Activated naive CD8-positive, alpha-beta T cell treated with anti-CD3 and anti-CD28 coated beads, Interleukin-2, amount 10 ng/mL, durations not matched to agents 7 days and 5 days (primary cell): ENCODE measurements around the gene PBX4. TPM values are rescaled to one million over a fixed set of nuclear protein-coding genes. Genes with fewer than 3 reads are reported as not detected.
A peak's percentile ranks its signal among the peaks of the same experiment; 100 is the strongest.

ENCODE experiments used
- ATAC-seq: fragments of 150-1000 bp; cut with Tn5 transposase; one replicate; pipeline ENCODE4 v1.10.0; 2021; ENCODE audit warnings: low read depth, moderate library complexity
- POLR2A ChIA-PET: fragments of 350-600 bp; sonication (Branson Sonifier 250); formaldehyde crosslinking; loops from one replicate; lab custom pipeline; 2021; ENCODE audit warnings: antibody characterized with exemption; lab: Charles Lee
- DNase-seq: peaks from one replicate; pipeline ENCODE4 v3.0.0; 2021
- H3K27ac Mint-ChIP-seq: one replicate; pipeline ENCODE4 v1.8.0; 2022; ENCODE audit warnings: mild to moderate bottlenecking, mixed read lengths
- H3K27me3 Mint-ChIP-seq: one replicate; pipeline ENCODE4 v1.8.0; 2022; ENCODE audit warnings: mild to moderate bottlenecking, moderate library complexity, mixed read lengths
- H3K36me3 Mint-ChIP-seq: one replicate; pipeline ENCODE4 v1.8.0; 2021; ENCODE audit warnings: mild to moderate bottlenecking, mixed read lengths
- H3K4me1 Mint-ChIP-seq: one replicate; pipeline ENCODE4 v1.8.0; 2021; ENCODE audit warnings: mixed read lengths
- H3K4me3 Mint-ChIP-seq: one replicate; pipeline ENCODE4 v1.8.0; 2022; ENCODE audit warnings: mild to moderate bottlenecking, moderate library complexity, mixed read lengths
- H3K9me3 Mint-ChIP-seq: one replicate; pipeline ENCODE4 v1.8.0; 2021; ENCODE audit warnings: mixed read lengths
- total RNA-seq, 2 experiments: library from RNA; stranded (reverse); gene quantifications; one replicate each; pipeline ENCODE4 v1.2.3, GENCODE V29; 2021

The PBX4 gene
- total RNA-seq, 2 experiments from 2014 or later, result 41.3 to 46.1 TPM

DNA sequence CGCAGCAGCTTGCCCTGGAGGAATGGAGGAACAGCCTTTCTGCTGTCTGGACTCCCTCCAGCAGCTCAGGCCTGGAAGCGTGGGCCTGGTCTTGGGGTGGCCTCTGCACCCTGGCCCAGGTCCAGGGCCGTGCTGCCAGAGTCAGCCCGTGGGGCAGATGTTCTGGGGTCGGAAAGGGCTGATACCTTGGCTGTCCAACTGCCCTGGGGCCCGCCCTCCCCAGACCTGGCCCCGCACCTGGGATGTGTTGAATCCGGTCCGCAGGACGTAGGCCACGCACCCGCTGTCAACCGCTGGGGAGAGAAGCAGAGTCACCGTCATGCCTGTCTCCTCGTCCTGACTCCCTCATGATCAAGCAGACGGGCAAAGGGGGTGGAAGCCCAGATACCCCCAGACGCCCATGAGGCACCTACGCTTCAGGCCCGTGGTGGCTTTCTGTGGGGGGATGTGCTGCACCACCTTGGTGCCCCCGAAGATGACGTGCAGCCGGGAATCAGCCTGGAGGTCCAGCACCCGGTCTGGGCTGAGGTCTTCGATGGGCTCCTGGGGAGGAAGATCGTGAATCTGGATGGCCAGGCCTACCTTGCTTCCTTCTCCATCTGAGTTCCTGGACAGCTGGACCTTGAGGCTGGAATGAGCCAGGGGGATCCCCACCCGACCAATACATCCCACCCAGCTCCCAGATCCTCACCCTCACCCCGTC, 37.3 kb upstream of the PBX4 start:
- DNase-seq, result no peak
- no peak for ATAC-seq
- Mint-ChIP-seq H3K4me1 (no peaks in the 10 kb centered on the region), H3K36me3 (peaks cover 25% of the 10 kb centered on the region), H3K9me3 (no peaks in the 10 kb centered on the region), H3K27ac (no peak overlapping the region), H3K4me3 (no peak overlapping the region), H3K27me3 (no peaks in the 10 kb centered on the region)
- POLR2A ChIA-PET, result interaction anchor here (0.6 to 0.9 kb wide), 2 partner anchors 10 to 222 kb away, joined by 3 read pairs; no protein-coding TSS in a partner anchor

DNA sequence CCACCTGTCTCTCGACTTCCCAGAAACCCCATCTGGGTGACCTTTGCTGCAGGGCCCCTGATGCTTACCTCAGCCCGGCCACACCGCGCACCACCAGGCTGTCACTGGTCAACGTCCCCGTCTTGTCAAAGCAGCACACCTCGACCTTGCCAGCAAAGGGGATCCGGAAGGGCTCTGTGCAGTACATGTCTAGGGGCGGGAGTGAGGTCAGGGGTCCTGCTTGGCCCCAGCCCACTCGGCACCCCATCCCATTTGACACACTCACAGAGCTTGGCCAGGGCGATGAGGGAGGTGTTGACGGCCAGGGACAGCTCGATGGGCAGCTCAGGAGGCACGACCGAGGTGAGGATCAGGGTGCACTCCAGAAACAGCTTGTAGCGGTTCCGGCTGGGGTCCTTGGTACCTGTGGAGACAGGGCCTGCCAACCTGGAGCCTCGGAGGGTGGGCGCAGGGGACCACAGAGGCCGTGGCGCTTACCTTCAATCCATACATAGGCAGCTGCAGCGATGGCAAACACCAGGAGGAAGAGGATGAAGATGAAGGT, 36.6 kb upstream of the PBX4 start:
- H3K27me3 Mint-ChIP-seq, result no peaks in the 10 kb centered on the region
- DNase-seq, result no peak
- POLR2A ChIA-PET, result interaction anchor here (0.6 to 0.9 kb wide), 2 partner anchors 9 to 221 kb away, joined by 3 read pairs; no protein-coding TSS in a partner anchor
- no peaks in the 10 kb centered on the region for H3K9me3 Mint-ChIP-seq
- no peaks in the 10 kb centered on the region for H3K4me1 Mint-ChIP-seq
- H3K4me3 Mint-ChIP-seq, result no peak overlapping the region
- peaks cover 23% of the 10 kb centered on the region for H3K36me3 Mint-ChIP-seq
- ATAC-seq, result no peak
- H3K27ac Mint-ChIP-seq, result no peak overlapping the region

- no peak overlapping the region for H3K4me3 Mint-ChIP-seq
- DNase-seq, result no peak
- H3K4me1 Mint-ChIP-seq, result no peaks in the 10 kb centered on the region
- no peak overlapping the region for H3K27ac Mint-ChIP-seq
- H3K9me3 Mint-ChIP-seq, result no peaks in the 10 kb centered on the region
- H3K36me3 Mint-ChIP-seq, result peaks cover 20% of the 10 kb centered on the region
- POLR2A ChIA-PET, result no interaction called here
- no peak for ATAC-seq
- no peaks in the 10 kb centered on the region for H3K27me3 Mint-ChIP-seq
These were observed 36.0 kb upstream of the PBX4 start for GRCh38 chr19:19654441-19654840.

- H3K27me3 Mint-ChIP-seq, result no peaks in the 10 kb centered on the region
- no peak overlapping the region for H3K4me3 Mint-ChIP-seq
- ATAC-seq, result no peak
- no peaks in the 10 kb centered on the region for H3K9me3 Mint-ChIP-seq
- H3K27ac Mint-ChIP-seq, result no peak overlapping the region
- DNase-seq, result no peak
- no peaks in the 10 kb centered on the region for H3K4me1 Mint-ChIP-seq
- POLR2A ChIA-PET, result interaction anchor here (1.2 to 1.4 kb wide), 2 partner anchors 8 to 10 kb away, joined by 3 to 11 read pairs; no protein-coding TSS in a partner anchor
- H3K36me3 Mint-ChIP-seq, result peaks cover 22% of the 10 kb centered on the region
These were observed 35.2 kb upstream of the PBX4 start for GRCh38 chr19:19653597-19654147.

DNA sequence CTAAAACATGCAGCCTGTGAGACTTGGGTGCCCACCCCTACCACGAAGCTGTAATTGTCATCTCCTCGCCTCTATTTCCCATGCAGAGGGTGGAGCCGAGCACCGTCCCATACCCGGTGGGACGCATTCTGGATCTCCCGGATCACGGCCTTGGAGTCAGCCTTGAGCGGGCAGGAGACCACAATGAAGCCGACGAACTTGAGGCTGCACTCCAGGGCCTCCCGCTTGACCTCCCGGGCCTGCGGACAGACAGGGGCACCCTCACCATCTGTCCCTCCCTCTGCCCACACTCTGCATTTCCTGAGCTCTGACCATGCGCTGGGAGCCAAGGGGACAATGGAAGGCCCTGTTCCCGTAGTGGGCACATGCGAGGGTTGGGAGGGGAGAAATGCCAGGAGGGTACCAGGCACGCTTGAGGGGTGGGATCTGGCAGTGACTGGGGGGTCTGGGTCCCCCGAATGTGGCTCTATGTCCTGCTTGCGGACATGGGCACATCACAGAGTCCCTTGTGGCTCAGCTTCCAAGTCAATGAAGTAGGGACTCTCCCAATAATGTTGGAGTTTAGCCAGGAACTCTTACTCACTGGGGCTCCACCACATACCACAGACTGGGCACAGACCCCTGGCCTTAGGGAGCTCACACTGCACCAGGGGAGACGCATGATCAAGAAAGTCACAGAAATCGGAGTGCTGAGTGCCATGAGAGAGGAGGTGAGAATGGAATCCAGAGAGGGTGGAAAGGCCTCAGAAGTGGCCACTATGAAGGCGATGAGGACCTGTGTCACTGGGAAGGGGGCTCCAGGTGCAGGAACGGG, 34.2 kb upstream of the PBX4 start:
- no peaks in the 10 kb centered on the region for H3K4me1 Mint-ChIP-seq
- DNase-seq, result no peak
- H3K27me3 Mint-ChIP-seq, result no peaks in the 10 kb centered on the region
- H3K27ac Mint-ChIP-seq, result no peak overlapping the region
- ATAC-seq, result no peak
- H3K36me3 Mint-ChIP-seq, result peaks cover 16% of the 10 kb centered on the region
- POLR2A ChIA-PET, result interaction anchor here (0.8 to 3.3 kb wide), 4 partner anchors 9 to 16 kb away, joined by 3 to 11 read pairs (median 6); partner anchors contain the start of gene ZNF101
- no peaks in the 10 kb centered on the region for H3K9me3 Mint-ChIP-seq
- no peak overlapping the region for H3K4me3 Mint-ChIP-seq

GRCh38 chr19:19651076-19651475, 32.6 kb upstream of the PBX4 start:
- H3K36me3 Mint-ChIP-seq, result peaks cover 17% of the 10 kb centered on the region
- H3K27me3 Mint-ChIP-seq, result no peaks in the 10 kb centered on the region

GRCh38 chr19:19650331-19650730, 31.8 kb upstream of the PBX4 start:
- POLR2A ChIA-PET, result interaction anchor here (0.5 to 3.3 kb wide), 3 partner anchors 11 to 148 kb away, joined by 3 to 10 read pairs (median 4); no protein-coding TSS in a partner anchor
- no peak overlapping the region for H3K4me3 Mint-ChIP-seq
- DNase-seq (no peak), ATAC-seq (no peak)
- peaks cover 17% of the 10 kb centered on the region for H3K36me3 Mint-ChIP-seq
- H3K4me1 Mint-ChIP-seq, result no peaks in the 10 kb centered on the region
- no peaks in the 10 kb centered on the region for H3K9me3 Mint-ChIP-seq
- H3K27ac Mint-ChIP-seq, result no peak overlapping the region
- no peaks in the 10 kb centered on the region for H3K27me3 Mint-ChIP-seq

More at GRCh38 chr19:19651076-19651475, 32.6 kb upstream of the PBX4 start:
- DNase-seq (no peak), ATAC-seq (no peak)
- Mint-ChIP-seq H3K4me3 (no peak overlapping the region), H3K27ac (no peak overlapping the region), H3K9me3 (no peaks in the 10 kb centered on the region), H3K4me1 (no peaks in the 10 kb centered on the region)
- POLR2A ChIA-PET, result interaction anchor here (0.6 to 3.3 kb wide), 2 partner anchors 11 to 249 kb away, joined by 3 to 10 read pairs; no protein-coding TSS in a partner anchor

- Mint-ChIP-seq H3K4me3 (no peak overlapping the region), H3K27ac (no peak overlapping the region), H3K4me1 (no peaks in the 10 kb centered on the region), H3K9me3 (no peaks in the 10 kb centered on the region), H3K36me3 (peaks cover 16% of the 10 kb centered on the region), H3K27me3 (no peaks in the 10 kb centered on the region)
- DNase-seq, result no peak
- POLR2A ChIA-PET, result interaction anchor here (1.3 to 3.3 kb wide), 2 partner anchors 12 to 118 kb away, joined by 3 to 10 read pairs; no protein-coding TSS in a partner anchor
- ATAC-seq, result no peak
These were observed 31.1 kb upstream of the PBX4 start for GRCh38 chr19:19649580-19649995.

DNA sequence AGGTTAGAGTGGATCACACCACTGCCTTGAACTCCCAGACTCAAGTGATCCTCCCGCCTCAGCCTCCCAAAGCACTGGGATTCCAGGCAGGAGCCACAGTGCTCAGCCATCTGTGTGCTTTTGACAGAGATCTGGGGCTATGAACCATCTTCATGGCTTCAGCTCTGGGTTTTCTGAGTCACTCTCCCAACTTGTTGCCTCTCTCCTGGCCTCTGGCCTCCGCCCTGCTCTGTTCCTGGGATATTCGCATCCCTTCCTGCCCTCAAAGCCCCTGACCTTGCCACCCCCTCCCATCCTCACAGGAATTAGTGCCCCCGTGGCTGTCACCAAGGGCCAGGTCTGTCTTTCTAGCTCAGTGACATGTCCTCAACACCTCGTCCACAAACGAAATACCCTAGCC, 30.7 kb upstream of the PBX4 start:
- H3K4me3 Mint-ChIP-seq, result no peak overlapping the region
- no peak for DNase-seq
- ATAC-seq, result no peak
- H3K4me1 Mint-ChIP-seq, result no peaks in the 10 kb centered on the region
- POLR2A ChIA-PET, result interaction anchor here (3.3 kb wide), 1 partner anchor 13 kb away, joined by 10 read pairs; no protein-coding TSS in a partner anchor
- H3K36me3 Mint-ChIP-seq, result peaks cover 16% of the 10 kb centered on the region
- H3K27ac Mint-ChIP-seq, result peak overlapping the region; percentile 1
- H3K27me3 Mint-ChIP-seq, result no peaks in the 10 kb centered on the region
- no peaks in the 10 kb centered on the region for H3K9me3 Mint-ChIP-seq

GRCh38 chr19:19647037-19647835, 28.7 kb upstream of the PBX4 start:
- ATAC-seq (no peak), DNase-seq (no peak)
- Mint-ChIP-seq H3K36me3 (peaks cover 7% of the 10 kb centered on the region), H3K4me3 (no peak overlapping the region), H3K27me3 (no peaks in the 10 kb centered on the region), H3K9me3 (no peaks in the 10 kb centered on the region), H3K4me1 (peaks cover 6% of the 10 kb centered on the region), H3K27ac (no peak overlapping the region)
- POLR2A ChIA-PET, result no interaction called here

DNA sequence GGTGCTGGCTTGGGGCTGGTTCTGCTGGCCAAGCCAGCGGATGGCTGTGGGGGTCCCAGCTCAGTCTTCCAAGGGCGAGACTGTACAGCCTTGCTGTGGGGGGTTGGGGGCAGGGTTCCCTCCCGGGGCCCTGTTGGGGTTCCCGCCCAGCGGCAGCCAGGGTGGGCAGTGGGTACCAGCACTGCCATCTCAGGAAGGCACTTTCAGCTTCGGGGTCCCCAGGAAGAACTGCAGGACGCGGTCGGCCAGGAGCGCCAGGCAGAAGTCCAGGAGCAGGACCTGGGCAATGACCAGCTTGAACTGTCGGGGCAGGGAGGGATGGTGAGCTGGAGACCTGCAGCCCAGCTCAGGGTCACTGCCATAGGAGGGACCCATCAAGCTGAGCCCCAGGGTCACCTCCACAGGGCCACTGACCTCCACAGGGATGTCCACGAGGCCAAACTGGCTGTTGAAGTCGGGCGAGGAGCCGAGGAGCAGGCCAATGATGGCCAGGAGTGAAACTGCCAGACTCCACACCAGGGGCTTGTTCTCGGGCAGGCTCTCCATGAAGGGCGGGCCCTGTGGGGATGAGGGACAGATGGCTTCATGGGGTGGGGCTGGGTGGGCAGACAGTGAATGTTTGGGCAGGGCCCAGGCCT, 26.9 kb upstream of the PBX4 start:
- no peaks in the 10 kb centered on the region for H3K27me3 Mint-ChIP-seq
- H3K4me1 Mint-ChIP-seq, result peaks cover 11% of the 10 kb centered on the region
- DNase-seq, result no peak
- POLR2A ChIA-PET, result interaction anchor here (0.6 to 1.2 kb wide), 3 partner anchors 10 to 21 kb away, joined by 3 to 7 read pairs (median 3); no protein-coding TSS in a partner anchor
- no peaks in the 10 kb centered on the region for H3K9me3 Mint-ChIP-seq
- no peak overlapping the region for H3K4me3 Mint-ChIP-seq
- H3K36me3 Mint-ChIP-seq, result peaks cover 7% of the 10 kb centered on the region
- ATAC-seq, result no peak
- H3K27ac Mint-ChIP-seq, result peak overlapping the region; percentile 52

DNA sequence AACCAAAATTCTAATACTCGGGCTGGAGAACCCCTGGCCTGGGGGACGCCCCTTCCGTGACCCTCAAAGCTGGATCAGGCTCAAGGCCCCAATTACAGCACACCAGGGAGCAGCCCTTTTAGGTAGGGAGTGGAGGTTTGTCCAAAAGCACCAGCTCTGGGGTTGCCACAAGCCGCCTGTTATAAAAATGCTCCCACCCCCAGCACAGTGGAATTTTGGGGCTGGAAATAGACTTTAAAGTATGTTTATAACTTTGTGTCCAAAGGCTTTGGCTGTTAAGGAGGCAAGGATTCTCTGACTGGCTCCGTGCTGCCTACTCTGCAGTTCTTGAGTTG, 25.5 kb upstream of the PBX4 start:
- POLR2A ChIA-PET, result interaction anchor here (0.7 to 1.5 kb wide), 11 partner anchors 9 to 112 kb away, joined by 3 to 7 read pairs (median 3); partner anchors contain the start of gene ATP13A1
- Mint-ChIP-seq H3K9me3 (no peaks in the 10 kb centered on the region), H3K27me3 (no peaks in the 10 kb centered on the region), H3K36me3 (peaks cover 10% of the 10 kb centered on the region), H3K4me3 (peak overlapping the region; percentile 93), H3K27ac (peak overlapping the region; percentile 99), H3K4me1 (peaks cover 14% of the 10 kb centered on the region)
- no peak for ATAC-seq
- DNase-seq, result no peak
